Measurements from ENCODE around the gene TTC32.

Gene TTC32

DNA sequence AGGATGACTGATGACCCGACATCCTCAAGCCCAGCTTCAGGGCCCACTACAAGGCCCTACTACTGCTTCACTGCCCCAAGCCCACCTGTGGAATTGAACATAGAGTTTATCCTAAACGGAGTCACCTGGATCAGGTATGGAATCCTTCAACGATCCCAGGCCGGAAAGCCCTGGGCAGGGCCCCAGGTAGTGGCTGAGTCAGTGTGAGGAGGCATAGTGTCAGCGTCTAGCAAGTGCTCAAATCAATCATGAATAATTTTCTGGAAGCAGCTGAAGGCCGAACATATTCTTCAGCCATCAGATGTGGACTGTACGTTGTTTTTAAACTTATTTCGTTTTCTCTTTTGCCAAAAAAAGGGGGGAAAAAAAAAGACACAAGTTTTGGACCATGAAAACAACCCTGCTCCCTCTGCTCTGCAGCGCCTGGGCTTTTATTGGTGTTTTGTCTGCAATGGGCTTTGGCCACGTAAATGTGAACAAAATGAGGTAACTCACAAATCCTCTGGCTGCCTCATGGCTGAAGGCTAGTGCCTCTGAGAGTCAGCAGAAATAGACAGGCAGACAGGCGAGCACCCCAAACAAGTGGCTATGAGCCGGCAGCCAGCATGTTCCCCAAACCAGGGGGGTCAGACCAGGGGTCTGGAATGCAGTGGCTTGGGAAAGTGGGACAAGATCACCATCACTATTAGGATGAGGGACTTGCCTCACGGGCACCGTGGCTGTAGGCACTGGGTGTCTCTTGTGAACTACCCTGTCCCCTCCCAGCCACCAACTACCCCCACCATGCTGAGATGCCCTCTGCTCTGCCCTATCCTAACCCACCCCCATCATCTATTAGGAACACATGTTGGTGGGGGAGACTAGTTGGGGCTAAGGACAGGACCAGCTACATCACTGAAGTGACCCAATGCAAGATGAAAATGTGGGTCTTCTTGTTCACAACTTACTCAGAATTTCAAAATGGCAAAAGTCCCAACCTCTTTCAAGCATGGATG, 51.4 kb downstream of the TTC32 start:
- no peak for DNase-seq (ENCODE audit: low spot score)

DNA sequence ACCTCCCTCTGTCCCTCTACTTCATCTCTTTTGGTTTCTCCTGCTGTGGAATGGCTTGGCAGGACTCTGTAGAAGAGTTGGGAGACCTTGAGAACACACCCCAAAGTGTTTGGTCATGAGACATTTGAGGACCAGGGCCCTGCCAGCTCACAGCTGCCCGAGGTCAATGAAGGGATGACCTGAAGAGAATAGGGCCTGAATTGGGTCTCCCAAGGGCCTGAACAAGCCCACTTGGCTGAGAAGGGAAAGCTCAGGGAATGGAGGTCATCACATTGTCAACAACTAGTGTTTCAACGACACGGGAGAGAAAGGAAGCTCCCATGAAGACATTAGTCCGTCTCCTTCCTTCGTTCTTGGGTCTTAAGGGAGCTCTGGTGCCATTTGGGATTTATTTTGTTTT, 52.8 kb downstream of the TTC32 start:
- DNase-seq (ENCODE audit: low spot score): no peak

DNA sequence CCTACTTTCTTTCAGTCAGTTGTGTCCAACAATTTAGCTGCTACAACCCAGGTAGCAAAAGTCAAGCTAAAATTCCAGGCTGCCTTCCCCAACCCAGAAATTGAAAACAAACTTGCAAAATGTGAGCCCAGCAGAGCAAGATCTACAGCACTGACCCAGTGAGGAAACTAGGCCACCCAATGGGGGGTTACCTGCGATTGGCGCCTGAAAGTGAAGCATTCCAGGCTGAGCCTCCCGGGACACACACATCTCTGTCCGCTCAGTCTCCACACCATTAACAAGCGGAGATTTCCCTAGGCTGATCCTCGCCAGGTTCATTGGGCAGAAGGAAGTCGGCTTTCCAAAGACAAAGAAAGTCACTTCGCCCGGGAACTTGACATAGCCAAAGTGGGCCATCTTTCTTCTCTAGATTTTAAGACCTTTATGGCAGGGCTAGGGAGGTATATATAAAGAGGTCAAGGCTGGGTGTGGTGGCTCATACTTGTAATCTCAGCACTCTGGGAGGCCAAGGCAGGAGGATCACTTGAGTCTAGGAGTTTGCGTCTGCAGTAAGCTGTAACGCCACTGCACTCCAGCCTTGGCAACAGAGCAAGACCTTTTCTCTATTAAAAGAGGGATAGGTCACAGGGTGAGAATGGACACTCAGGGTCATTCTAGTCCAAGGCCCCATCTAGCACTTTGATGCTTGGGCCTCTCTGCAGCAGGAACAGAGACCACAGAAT, 53.6 kb downstream of the TTC32 start:
- DNase-seq (ENCODE audit: low spot score): no peak

DNA sequence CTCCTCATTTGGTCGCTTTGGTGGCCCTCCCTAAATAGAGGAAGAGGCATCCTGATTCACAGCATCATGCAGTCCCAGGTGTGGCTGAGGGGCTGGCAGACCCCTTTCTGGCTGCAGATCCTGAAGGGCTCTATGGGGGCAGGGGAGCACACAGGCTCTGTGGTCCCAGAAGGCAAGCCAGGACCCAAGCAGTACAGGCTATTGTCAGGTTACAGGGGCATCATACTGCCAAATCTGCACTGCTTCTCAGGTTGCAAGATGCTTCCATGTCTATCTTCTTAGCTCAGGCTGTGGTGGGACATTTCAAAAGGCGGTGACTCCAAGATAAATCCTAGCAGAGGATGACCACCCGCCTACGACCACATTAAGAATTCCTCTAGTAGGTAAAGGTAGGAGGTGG, 54.3 kb downstream of the TTC32 start:
- no peak for DNase-seq (ENCODE audit: low spot score)
